ENCODE data around the gene CCDC201. TPM values are rescaled to one million over a fixed set of nuclear protein-coding genes. Genes with fewer than 3 reads are reported as not detected.
A peak's percentile ranks its signal among the peaks of the same experiment; 100 is the strongest.

CCDC201 gene
- total RNA-seq, 1 donor = not detected

DNA sequence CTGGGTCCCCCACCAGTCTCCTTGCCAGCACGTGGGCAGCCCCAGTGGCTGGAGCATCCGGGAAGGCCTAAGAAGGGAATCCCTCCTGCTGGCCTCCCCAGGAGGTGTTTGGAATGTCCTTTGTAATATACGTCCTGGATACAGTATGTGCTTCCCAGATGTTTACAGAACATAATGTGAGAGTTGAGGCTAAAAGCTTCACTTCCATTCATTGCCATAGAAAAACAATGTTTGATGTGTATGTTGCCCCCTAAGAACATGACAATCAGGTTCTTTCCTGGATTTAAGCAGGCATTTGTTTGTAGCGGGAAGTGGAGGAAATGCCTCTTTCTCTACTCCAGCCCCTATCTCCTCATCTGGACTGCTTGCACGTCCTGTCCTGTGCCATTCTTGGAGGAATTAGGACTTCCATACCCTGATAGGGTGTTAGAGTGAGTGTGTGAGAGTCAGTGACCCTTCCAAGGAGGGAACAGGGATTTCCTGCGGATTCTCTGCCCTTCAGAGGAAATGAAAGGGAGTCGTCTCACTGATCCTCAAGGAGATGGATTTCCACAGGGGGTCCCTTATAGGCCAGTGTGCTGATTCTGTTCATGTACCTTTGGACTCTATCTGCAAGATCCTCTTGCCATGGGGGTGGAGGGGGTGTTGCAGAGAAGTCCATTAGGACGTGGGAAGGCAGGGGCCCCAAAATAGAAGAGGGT, 16.6 kb upstream of the CCDC201 start:
- Histone ChIP-seq H3K4me3 (ENCODE audit: insufficient read depth, low read length) (no peak overlapping the region), H3K36me3 (ENCODE audit: insufficient read depth, low read length) (no peaks in the 10 kb centered on the region), H3K27me3 (ENCODE audit: insufficient read depth, low read length) (peaks cover 2% of the 10 kb centered on the region), H3K4me2 (ENCODE audit: insufficient read depth, low read length) (peak overlapping the region; percentile 85), H3K9me3 (ENCODE audit: low read depth, low read length) (no peaks in the 10 kb centered on the region), H4K20me1 (ENCODE audit: insufficient read depth, low read length) (no peaks in the 10 kb centered on the region), H3K4me1 (ENCODE audit: insufficient read depth, low read length) (peaks cover 28% of the 10 kb centered on the region), H3K79me2 (ENCODE audit: insufficient read depth, low read length) (no peaks in the 10 kb centered on the region), H2AFZ (ENCODE audit: low read length) (no peak overlapping the region), H3K27ac (ENCODE audit: low read depth, low read length) (no peak overlapping the region)
- DNase-seq (ENCODE audit: insufficient read length, low spot score, missing footprints) = no peak
- no peak for TF ChIP-seq CTCF (IDR thresholded peaks at IDR 0.05; ENCODE audit: extremely low read depth, low read depth, low read length)

GRCh38 chr7:45888993-45889366, 16.1 kb upstream of the CCDC201 start:
- no peaks in the 10 kb centered on the region for H4K20me1 ChIP-seq (ENCODE audit: insufficient read depth, low read length)
- H3K27me3 ChIP-seq (ENCODE audit: insufficient read depth, low read length) = peaks cover 2% of the 10 kb centered on the region
- no peak overlapping the region for H2AFZ ChIP-seq (ENCODE audit: low read length)
- TF ChIP-seq CTCF (IDR thresholded peaks at IDR 0.05; ENCODE audit: extremely low read depth, low read depth, low read length) = no peak
- H3K36me3 ChIP-seq (ENCODE audit: insufficient read depth, low read length) = no peaks in the 10 kb centered on the region
- peak overlapping the region; percentile 85 for H3K4me2 ChIP-seq (ENCODE audit: insufficient read depth, low read length)
- H3K4me3 ChIP-seq (ENCODE audit: insufficient read depth, low read length) = peak overlapping the region; percentile 70
- DNase-seq (ENCODE audit: insufficient read length, low spot score, missing footprints) = peak; percentile 80
- peaks cover 31% of the 10 kb centered on the region for H3K4me1 ChIP-seq (ENCODE audit: insufficient read depth, low read length)
- H3K79me2 ChIP-seq (ENCODE audit: insufficient read depth, low read length) = no peaks in the 10 kb centered on the region
- no peak overlapping the region for H3K27ac ChIP-seq (ENCODE audit: low read depth, low read length)
- no peaks in the 10 kb centered on the region for H3K9me3 ChIP-seq (ENCODE audit: low read depth, low read length)

DNA sequence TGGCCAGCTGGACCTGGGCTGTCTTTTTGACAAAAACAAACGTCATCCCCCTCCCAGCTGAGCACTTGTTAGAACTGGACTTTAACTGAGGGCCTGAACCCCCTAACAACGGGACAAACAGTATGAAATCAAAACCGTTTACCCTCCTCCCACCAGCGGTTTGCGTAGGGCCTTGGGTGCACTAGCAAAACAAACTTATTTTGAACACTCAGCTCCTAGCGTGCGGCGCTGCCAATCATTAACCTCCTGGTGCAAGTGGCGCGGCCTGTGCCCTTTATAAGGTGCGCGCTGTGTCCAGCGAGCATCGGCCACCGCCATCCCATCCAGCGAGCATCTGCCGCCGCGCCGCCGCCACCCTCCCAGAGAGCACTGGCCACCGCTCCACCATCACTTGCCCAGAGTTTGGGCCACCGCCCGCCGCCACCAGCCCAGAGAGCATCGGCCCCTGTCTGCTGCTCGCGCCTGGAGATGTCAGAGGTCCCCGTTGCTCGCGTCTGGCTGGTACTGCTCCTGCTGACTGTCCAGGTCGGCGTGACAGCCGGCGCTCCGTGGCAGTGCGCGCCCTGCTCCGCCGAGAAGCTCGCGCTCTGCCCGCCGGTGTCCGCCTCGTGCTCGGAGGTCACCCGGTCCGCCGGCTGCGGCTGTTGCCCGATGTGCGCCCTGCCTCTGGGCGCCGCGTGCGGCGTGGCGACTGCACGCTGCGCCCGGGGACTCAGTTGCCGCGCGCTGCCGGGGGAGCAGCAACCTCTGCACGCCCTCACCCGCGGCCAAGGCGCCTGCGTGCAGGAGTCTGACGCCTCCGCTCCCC, 15.5 kb upstream of the CCDC201 start, which contains the start of gene IGFBP1:
IGFBP1 (plus strand) TSS at position 304 of the 808 bp plus-strand sequence; CDS start at position 469, 165 bp downstream.
- H4K20me1 ChIP-seq (ENCODE audit: insufficient read depth, low read length) = no peaks in the 10 kb centered on the region
- H2AFZ ChIP-seq (ENCODE audit: low read length) = peak within 1 kb of the TSS; percentile 83
- peaks cover 31% of the 10 kb centered on the region for H3K4me1 ChIP-seq (ENCODE audit: insufficient read depth, low read length)
- no peaks in the 10 kb centered on the region for H3K9me3 ChIP-seq (ENCODE audit: low read depth, low read length)
- no peaks in the 10 kb centered on the region for H3K36me3 ChIP-seq (ENCODE audit: insufficient read depth, low read length)
- H3K4me2 ChIP-seq (ENCODE audit: insufficient read depth, low read length) = peak within 1 kb of the TSS; percentile 85
- no peaks in the 10 kb centered on the region for H3K79me2 ChIP-seq (ENCODE audit: insufficient read depth, low read length)
- DNase-seq (ENCODE audit: insufficient read length, low spot score, missing footprints) = peak; percentile 78
- TF ChIP-seq CTCF (IDR thresholded peaks at IDR 0.05; ENCODE audit: extremely low read depth, low read depth, low read length) = no peak
- no peak within 1 kb of the TSS for H3K27ac ChIP-seq (ENCODE audit: low read depth, low read length)
- H3K27me3 ChIP-seq (ENCODE audit: insufficient read depth, low read length) = peaks cover 2% of the 10 kb centered on the region
- peak within 1 kb of the TSS; percentile 70 for H3K4me3 ChIP-seq (ENCODE audit: insufficient read depth, low read length)
